ENCODE data around the gene CRYBB1.

Gene CRYBB1

DNA sequence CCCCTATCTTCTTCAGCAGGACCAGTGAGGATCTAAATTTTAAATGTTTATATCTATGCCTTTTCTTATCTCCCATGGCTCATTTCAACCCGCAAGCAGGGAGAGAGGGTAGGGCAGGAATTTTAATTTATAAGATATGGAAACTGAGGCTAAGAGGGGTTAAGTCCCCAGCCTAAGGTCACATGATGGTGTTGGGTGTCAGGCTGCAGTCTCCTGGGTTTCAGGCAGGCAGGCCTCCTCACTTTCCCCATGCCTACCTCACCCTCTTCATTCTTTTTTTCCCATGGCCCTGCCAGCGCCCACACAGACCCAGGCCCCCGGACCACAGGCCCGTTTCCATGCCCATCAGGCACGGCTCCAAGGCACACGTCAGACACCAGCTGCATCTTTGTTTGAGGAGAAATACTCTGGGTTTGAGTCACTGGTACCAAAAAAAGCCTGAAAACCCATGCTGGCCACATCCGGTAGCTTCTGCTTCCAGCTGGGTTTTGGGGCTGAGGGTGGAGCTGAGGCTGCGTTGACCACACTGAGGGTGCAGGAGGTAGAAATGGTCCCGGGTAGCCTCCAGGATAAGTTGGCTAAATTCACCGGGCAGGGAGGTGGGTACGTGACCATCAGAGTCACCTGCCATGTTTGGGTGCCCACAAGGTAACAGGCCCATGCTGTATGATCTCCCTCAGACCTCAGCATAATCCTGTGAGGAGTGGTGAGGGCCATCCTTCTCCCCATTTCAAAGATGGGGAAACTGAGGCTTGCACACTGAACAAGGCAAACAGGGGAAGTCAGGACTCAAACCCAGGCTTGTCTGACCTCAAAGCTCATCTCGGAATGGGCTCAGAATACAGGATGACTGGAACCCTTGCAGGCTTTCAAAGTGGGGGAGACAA, 7.5 kb downstream of the CRYBB1 start:
- Histone ChIP-seq H3K27ac (peak overlapping the region in 5 of 21 experiments; percentile 6 to 67 (median 22)), H3K4me3 (no peak overlapping the region)

DNA sequence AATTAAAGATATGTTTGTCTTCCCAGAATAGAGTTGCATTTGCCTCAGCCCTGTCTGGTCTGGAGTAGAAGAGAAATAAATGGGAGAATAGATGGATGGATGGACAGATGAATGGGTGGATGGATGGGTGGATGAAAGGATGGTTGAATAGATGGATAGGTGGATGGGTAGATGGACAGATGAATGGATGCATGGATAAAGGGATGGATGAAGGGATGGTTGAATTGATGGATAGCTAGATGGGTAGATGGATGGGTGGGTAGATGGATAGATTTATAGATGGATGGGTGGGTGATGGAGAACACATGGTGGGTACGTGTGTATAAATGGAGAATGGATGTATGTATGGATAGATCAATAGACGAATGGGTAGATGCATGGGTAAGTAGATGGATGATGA, 8.5 kb downstream of the CRYBB1 start:
- no peak overlapping the region for H3K4me3 ChIP-seq

DNA sequence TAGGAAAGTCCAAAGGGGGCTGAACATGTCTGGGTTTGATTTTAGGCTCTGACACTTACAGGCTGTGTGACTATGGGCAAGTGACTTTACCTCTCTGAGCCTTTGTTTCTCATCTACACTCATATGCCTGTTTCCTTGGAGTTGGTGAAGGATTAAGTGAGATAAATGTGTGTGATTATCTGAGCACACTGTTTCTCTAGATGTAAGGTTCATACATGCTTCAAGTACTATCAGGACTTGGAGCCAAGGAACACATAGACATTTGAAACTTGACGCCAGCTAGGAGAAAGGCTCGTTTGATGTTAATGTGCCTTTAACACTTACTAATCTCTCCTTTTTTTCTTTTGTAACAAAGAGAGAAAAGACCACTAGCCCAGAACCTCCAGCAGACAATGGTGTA, 9.7 kb downstream of the CRYBB1 start:
- Histone ChIP-seq H3K27ac (no peak overlapping the region), H3K4me3 (no peak overlapping the region)

More for the DNA sequence above, 8.5 kb downstream of the CRYBB1 start:
- H3K27ac ChIP-seq, result no peak overlapping the region

DNA sequence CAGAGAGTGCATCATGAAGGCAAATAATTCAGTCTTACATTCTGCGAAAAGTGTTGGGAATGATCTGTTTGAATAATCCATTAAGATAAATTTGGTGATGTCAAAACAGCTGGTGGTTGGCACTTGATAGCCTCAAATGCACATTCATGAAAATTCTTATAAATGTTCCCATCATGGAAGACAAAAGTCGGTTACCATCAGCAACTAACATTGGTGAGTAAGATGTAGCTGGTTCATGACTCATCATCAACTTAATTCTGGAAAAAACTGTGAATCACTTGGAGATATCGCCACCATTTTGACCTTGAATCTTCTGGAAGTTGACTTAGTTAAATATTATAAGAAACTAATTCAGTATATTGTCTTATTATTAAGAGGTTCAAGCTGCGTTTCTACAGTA, 11.2 kb downstream of the CRYBB1 start:
- H3K27ac ChIP-seq, result no peak overlapping the region
- H3K4me3 ChIP-seq, result no peak overlapping the region

DNA sequence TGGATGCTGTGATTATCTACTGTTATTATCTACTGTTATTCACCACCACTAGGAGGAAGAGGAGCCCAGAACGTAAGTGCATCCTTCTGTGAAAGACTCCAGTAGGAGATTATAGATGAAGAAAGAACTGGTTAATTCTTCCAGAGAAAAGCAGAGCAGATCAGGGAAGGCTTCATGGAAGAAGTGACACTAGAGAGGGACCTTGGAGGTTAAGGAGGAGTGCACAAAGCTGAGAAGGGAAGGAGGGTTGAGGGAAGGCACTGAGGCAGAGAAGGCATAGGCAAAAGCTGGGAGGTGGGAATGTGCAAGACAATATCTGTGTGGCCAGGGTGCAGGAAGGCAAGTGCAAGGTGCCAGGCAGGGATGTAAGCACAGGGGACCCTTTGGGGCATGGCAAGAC, 13.5 kb downstream of the CRYBB1 start:
- Histone ChIP-seq H3K27ac (no peak overlapping the region), H3K4me3 (no peak overlapping the region)

DNA sequence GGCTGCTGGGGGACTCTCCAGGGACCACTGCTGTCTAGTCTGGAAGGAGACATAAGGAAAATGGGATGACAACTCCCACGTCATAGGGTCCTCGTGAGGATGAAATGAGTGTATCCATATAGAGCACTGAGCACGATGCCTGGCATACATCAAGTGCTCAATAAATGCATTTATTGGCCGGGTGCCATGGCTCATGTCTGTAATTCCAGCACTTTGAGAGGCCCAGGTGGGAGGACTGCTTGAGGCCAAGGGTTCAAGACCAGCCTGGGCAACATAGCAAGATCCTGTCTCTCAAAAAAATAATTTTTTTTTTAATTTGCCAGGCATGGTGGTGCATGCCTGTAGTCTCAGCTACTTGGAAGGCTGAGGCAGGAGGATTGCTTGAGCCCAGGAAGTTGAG, 15.7 kb downstream of the CRYBB1 start:
- H3K4me3 ChIP-seq, result no peak overlapping the region
- no peak overlapping the region for H3K27ac ChIP-seq

DNA sequence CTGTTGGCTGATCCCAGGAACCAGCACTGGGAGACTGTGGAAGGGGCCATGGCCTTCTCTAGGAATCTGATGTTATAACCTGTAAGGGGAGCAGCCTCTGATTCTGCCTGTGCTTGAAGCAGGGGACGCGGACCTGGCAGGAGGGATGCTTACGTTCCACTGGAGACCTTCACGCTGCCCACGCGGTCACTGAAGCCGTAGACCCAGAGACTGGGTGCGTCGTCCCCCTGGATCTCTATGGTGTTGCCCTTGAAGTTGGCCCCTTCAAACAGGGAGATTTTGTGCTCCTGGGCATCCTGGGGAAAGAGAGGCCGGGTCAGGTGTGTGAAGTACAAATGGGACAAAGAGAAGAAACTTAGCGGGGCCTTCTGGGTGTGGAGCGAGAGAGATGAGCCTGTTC, 16.1 kb downstream of the CRYBB1 start:
- no peak overlapping the region for H3K4me3 ChIP-seq
- H3K27ac ChIP-seq, result no peak overlapping the region

DNA sequence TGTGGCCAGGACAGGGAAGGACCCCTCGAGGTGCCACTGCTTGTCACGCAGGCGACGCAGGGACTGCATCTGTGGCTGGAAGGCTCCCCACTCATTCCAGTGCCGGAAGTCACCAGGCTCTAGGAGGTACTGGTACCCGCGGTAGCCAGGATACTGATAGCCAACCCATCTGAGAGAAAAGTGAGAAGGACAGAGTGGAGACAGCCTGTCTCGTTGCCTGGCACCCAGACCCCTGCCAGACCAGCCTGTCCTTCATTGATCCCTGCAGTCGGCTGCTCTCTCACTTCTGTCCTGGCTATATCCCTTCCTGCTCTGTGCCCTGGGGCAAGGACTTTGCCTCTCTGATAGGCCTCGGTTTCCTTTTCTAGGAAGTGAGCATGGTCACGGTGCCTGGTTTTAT, 18.3 kb downstream of the CRYBB1 start:
- H3K27ac ChIP-seq, result no peak overlapping the region
- no peak overlapping the region for H3K4me3 ChIP-seq

DNA sequence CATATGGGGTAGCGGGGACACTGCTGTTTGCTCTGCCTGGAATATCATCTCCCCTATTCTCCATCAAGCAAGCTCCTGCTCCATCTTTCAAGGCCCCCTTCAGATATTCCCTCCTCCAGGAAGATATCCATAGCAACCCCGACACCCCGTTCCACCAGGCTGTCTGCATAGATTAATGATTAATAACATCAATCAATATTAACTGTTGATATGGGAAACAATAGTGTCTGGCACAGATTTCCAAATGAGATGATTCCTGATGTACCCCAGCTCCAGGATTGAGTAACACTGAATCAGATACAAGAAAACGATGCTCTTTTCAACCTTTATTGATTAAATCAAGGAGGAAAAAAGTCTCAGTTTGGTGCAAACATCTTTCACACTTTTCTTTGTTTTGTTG, 20.3 kb downstream of the CRYBB1 start:
- Histone ChIP-seq H3K27ac (peak overlapping the region in 1 of 21 experiments; percentile 12), H3K4me3 (no peak overlapping the region)

DNA sequence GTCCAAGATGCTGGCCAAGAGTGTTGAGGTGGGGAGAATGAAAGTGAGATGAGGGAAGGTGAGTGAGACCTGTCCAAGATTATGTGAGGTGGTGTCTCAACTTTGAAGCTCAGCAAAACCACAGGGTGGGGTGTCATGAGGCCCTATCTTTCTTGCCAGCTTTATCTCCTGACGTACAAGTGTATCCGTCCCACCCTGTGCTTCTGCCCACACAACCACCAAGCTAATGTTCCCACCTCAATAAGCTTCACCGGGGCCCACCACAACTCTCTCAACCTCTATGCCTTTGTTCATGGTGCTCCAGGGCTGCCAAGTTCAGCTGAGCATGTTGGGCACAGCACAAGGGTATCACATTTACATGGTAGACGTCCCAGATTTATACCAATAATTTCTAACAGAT, 20.8 kb downstream of the CRYBB1 start:
- no peak overlapping the region for H3K4me3 ChIP-seq

DNA sequence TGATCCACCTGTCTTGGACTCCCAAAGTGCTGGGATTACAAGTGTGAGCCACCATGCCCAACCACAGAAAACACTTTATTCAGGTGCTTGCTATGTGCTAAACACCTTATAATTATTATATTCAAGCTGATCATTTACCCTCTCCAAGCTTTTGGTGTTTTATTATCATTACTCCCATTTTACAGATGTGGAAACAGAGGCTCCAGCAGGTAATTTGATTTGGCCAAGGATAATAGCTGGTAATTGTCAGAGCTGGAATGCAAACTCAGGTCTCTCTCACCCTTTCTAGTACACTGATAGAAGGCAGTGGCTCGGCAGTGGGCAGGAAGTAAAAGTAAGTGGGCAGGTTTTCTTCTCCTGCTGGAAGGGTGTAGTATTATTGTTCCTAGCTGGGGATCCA, 24.1 kb downstream of the CRYBB1 start:
- H3K4me3 ChIP-seq, result no peak overlapping the region
- H3K27ac ChIP-seq, result peak overlapping the region in 2 of 21 experiments; percentile 10 to 96

More for the DNA sequence above, 20.8 kb downstream of the CRYBB1 start:
- peak overlapping the region in 1 of 21 experiments; percentile 12 for H3K27ac ChIP-seq

DNA sequence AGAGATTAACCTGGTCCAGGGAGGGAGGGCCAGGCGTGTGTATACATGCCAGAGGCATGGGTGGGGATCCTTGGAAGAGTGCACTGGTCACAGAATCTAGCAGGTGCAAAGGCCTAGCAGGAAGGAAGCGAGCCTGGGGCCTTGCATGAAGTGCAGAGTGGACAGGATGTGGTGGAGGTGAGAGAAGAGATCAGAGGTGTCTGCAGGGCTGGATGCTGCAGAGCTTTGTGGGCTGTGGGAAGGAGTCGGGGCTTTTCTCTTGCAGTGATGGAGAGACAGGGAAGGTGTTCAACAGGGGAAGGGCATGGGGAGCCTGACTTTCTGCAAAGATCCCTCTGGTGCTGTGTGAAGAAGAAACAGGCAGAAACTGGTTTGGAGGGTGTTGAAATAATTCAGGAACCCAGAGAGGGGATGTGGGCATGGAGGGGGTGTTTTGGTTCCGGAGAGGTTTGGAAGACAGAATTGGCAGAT, 25.4 kb downstream of the CRYBB1 start:
- no peak overlapping the region for H3K4me3 ChIP-seq
- peak overlapping the region in 10 of 21 experiments; percentile 17 to 96 (median 52) for H3K27ac ChIP-seq

DNA sequence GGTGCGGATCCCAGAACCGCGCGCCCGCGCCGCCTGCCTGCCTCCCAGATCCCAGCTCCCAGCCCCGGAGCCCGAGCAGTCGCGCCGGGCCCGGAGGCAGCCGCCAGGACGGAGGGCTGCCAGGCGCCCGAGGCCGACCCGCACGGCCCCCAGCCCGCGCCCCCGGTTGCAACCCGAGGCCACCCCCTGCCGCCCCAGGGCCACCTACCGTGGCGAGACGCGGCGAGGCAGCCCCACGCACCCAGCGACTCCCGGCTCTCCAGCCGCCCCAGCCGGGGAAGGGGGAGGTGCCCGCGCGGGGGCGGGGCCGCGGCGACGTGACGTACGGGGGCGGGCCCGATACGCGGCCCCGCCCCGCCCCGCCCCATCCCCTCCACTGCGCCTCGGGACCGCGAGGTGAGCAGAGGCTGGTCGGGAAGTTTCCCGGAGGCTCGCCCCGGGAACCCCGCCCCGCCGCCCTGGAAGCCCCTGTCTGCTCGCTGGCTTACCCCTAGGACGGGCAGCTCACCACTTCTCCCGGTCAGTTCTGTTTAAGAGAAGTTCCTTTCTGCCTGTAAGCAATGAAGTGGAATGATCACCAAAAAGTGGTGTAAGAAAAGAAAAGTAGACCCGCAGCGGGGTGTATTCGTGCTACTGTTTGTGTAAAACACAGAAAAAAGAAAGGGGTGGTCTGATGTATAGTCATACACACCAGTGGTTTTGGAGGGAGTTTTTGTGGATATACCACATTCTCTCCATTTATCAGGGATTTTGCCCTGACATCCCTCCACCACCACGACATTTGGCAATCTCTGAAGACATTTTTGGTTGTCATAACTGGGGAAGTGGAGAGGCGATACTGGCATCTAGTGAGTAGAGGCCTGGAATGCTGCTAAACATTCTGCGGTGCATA, 27.7 kb downstream of the CRYBB1 start, which contains the start of gene TPST2:
TPST2 (minus strand) TSS at position 288 of the 892 bp plus-strand sequence. CDS start 48,502 bp downstream, outside the sequence.
- Histone ChIP-seq H3K27ac (peak within 1 kb of the TSS; percentile 80 to 96 (median 86)), H3K4me3 (peak within 1 kb of the TSS; percentile 60 to 99 (median 88))

DNA sequence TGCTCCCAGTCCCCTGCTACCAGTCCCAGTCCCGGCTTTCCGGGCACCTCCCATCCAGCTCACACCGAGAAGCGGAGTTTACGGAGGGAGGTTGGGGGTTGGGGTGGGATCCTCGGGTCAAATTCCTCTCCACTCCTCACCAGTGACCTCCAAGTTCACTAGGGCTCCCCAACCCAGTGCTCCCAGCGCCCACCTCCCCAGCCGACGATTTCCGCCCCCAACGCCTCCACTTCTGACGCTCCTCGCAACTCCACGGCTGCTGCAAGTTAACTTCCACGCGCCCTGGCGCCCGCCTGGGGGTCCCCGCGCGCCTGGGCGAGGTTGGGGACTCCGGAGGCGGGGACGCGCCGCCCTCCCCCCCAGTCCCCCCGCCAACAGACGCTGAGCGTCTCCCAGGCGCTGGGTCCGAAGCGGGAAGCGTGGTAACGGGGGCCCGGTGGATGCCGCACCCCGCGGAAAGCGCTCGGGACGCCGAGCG, 28.4 kb downstream of the CRYBB1 start:
- Histone ChIP-seq H3K4me3 (peak overlapping the region; percentile 60 to 99 (median 88)), H3K27ac (peak overlapping the region; percentile 80 to 96 (median 86))

DNA sequence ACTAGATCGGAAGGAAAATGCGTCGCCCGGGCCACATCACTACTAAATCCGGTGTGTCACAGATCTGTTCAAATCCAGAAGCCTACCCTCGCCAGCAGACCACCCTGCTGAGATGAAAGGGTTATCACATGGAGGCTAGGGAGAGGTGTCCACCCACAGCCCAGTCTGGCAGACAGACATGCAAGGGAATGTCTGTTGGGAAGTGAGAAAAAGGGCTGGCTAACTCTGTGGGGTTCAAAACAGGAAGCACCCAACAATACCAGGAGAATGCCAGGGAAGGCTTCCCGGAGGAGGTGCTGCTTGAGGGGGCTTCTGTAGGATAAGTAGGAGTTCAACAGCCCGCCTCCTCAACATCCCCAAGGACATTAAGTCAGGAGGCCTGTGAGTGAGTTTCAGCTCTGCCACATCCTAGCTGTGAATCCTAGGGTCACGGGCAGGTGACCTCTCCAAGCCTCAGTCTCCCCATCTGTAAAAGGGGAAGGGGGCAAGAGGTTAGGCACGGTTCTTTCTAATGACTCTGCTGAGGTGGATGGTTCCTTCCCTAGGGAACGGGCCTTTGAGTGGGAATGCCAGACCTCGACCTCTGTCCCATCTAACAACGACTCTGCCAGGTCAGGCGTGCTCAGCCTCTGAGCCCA, 29.0 kb downstream of the CRYBB1 start:
- Histone ChIP-seq H3K27ac (peak overlapping the region in 20 of 21 experiments; percentile 80 to 96 (median 86)), H3K4me3 (peak overlapping the region; percentile 60 to 99 (median 88))

DNA sequence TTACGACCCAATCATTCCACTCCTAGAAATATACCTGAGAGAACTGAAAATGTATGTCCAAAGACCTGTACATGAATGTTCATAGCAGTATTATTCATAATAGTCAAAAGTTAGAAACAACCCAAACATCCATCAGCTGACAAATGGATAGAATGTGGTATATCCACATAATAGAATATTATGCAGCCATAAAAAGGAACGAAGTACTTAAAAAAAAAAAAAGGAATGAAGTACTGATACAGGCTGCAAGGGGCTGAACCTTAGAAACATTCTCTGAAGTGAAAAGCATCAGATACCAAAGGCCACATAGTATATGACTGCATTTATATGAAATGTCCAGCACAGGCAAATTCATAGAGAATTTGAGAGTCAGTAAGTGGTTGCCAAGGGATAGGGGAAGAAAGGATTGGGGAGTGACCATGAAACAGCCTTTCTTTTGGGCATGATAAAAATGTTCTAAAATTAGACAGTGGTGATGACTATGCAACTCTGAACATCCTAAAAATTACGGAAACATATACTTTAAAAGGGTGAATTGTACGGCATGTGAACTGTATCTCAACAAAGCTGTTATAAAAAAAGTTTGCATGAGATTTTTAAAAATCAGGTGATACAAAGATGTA, 29.7 kb downstream of the CRYBB1 start:
- peak overlapping the region in 1 of 7 experiments; percentile 93 for H3K4me3 ChIP-seq
- H3K27ac ChIP-seq, result peak overlapping the region in 1 of 21 experiments; percentile 92

DNA sequence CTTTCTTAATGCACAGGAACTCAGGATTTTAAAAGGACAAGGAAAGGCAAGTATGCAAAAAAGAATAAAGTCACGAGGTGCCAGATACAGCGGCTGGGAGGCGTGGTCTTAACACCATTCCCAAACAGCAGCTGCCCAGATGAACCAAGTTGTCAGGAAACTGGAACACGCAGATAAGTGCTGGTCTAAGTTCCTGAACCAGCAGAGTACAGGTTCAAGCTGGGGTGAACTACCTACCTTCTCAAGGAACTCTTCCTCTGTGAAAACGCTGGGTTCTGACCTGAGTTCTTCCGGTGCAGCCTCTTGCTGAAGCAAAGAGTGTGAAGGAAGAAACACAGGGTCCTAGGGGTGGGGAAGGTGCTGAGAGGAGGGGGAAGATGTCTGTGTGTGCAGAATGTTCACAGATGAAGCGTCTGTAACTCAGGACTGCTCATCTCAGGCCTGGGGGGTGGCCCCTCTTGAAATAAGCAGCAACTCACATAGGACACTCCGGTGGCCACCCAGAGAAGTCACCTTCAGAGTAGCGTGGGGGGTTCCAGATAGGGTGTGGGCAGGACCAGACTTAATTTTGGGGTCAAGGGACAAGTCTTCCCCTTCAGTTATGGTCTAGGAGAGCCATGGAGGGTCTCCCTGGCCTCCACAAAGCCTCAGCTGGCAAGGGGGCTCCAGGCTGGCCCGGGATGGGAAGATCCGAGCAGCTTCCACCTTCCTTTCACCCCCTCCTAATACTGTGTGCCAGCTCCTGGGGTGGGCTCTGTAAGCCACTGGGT, 31.1 kb downstream of the CRYBB1 start:
- H3K27ac ChIP-seq, result peak overlapping the region in 3 of 21 experiments; percentile 3 to 62 (median 34)
- no peak overlapping the region for H3K4me3 ChIP-seq

DNA sequence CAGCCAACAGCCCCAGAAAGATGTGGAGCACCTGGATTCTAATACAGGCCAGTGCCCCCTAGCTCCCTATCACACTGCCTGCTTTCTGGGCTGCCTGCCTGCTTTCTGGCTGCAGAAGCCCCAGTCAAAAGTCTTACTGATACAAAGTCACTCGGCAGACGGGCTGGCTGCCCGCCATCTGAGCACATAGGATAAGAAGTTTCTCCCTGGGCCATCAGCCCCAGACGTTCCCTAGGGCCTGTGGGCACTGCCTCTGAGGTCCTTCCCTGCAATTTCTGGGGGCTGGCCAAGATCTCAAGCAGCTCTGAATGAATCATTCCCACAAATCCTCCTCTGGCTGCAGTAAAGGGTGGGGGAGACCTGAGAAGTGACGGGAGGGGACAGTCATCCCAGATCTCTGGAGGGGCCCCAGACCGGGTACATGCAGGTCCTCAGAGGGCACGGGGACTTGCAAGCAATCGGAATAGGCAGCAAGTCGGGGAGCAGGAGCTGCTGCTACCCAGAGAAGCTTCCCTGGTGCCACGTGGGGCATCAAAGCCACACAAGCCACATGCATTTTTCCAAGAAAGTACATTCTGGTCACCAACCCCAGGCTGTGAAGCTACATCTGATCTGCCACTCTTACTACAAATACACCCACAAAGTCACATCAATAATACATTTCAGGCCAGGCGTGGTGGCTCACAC, 32.6 kb downstream of the CRYBB1 start:
- peak overlapping the region in 3 of 21 experiments; percentile 3 to 27 (median 25) for H3K27ac ChIP-seq
- H3K4me3 ChIP-seq, result no peak overlapping the region
